Measurements from ENCODE around the gene PAK4.

DNA sequence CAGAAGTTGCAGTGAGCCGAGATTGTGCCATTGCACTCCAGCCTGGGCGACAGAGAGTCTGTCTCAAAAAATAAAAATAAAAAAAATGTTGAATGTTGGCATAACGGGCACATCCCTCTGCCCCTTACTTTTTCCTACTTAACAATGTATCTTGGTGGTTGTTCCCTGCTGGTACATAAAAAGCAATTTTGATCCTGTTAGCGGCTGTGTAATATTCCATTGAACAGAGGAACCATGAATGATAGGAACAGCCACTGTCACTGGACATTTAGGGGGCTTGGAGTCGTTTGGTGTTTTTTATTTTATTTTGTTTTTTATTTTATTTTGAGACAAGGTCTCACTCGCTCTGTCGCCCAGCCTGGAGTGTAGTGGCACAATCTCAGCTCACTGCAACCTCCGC lies 60.8 kb downstream of the PAK4 start:
- TF ChIP-seq EZH2 (IDR thresholded peaks at IDR 0.05; ENCODE audit: borderline replicate concordance, control insufficient read depth, low read depth, low read length) (no peak), TAF1 (IDR thresholded peaks at IDR 0.05; ENCODE audit: borderline replicate concordance, low read depth, low read length) (no peak), CTCF (IDR thresholded peaks at IDR 0.05 in 2 of 3, conservative IDR thresholded peaks at IDR 0.05 in 1 of 3; ENCODE audit: control insufficient read depth in 2 of 3, extremely low read depth in 1 of 3, insufficient read depth in 1 of 3, low read depth in 3 of 3, low read length in 3 of 3) (no peak), HDAC2 (IDR thresholded peaks at IDR 0.05) (no peak), USF2 (IDR thresholded peaks at IDR 0.05; ENCODE audit: borderline replicate concordance, low read depth, low read length) (no peak), NR2C2 (IDR thresholded peaks at IDR 0.05; ENCODE audit: borderline replicate concordance, control insufficient read depth, insufficient read length, low read depth) (no peak), PAX5 (IDR thresholded peaks at IDR 0.05; ENCODE audit: borderline replicate concordance, low read depth, low read length) (no peak), ETV6 (conservative IDR thresholded peaks at IDR 0.05 in 1 of 2, IDR thresholded peaks at IDR 0.05 in 1 of 2; ENCODE audit: borderline replicate concordance in 1 of 2, low read depth in 1 of 2) (no peak), BHLHE40 (IDR thresholded peaks at IDR 0.05; ENCODE audit: borderline replicate concordance in 1 of 2, low read depth in 2 of 2, low read length in 1 of 2) (no peak), STAT3 (IDR thresholded peaks at IDR 0.05; ENCODE audit: low read depth, low read length) (no peak), BRCA1 (IDR thresholded peaks at IDR 0.05; ENCODE audit: low read depth, low read length) (no peak), SREBF2 (IDR thresholded peaks at IDR 0.05; ENCODE audit: low read length) (no peak), EED (IDR thresholded peaks at IDR 0.05; ENCODE audit: low read depth) (no peak), HDAC6 (IDR thresholded peaks at IDR 0.05; ENCODE audit: unreplicated experiment) (no peak)
